IPS-NIHi7 (cell line): Measurements from ENCODE around the gene ZNF786.
"Not testable (repeated sequence)": the region's sequence is repeated elsewhere in the genome, so short reads cannot be mapped to it uniquely, and the experiment has no call there.

Source experiments
- DNase-seq: peaks from one replicate; pipeline ENCODE4 v3.0.0; 2012; ENCODE audit warnings: mixed read lengths; ENCODE audit errors: extremely low spot score

The ZNF786 gene

GRCh38 chr7:149077594-149077993 lies 12.9 kb downstream of the ZNF786 start:
- no peak for DNase-seq

DNA sequence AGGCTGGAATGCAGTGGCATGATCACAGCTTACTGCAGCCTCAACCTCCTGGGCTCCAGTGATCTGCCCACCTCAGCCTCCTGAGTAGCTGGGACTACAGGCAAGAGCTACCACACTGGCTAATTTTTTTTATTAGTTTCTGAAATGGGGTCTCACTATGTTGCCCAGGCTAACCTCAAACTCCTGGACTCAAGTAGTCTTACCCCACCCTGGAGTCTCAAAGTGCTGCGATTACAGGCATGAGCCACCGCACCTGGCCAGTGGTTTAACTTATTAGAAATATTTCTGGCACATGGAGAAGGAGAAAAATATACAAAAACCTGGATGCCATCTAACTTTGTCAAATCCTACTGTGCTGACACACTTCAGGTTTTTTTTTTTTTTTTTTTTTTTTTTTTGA lies 15.2 kb downstream of the ZNF786 start:
- DNase-seq = no peak

DNA sequence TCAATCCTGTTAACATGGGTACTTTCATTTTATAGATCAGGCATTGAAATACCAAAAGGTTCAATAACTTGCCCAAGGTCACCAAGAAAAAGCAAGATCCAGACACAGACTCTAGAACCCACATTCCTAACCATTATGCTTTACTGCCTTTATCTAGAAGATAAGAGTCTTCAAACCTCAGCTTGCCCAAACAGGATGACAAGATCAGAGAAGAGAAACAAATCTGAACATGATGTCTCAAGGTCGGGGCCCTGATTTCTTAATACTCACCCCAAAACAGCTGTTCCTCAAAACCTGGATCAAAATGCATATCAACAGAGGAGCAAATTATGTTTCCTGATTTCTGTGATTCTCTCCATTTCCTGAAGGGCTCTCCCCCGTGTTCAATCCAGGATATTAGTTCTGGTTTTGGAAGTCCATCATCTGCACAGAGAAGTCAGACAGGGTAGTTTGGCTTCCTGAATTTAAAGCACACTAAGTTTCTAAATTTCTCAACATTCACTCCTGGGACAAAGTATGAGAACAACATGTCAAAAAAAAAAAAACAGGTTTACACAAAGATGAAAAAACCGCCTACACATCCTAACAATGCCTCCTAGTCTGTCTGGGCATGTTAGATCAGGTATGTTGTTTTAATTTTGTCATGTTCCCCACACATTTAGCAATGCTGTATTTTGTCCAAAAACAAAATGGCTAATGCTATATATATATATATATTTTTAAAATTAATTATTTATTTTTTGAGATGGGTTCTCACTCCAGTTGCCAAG lies 16.2 kb downstream of the ZNF786 start:
- no peak for DNase-seq

DNA sequence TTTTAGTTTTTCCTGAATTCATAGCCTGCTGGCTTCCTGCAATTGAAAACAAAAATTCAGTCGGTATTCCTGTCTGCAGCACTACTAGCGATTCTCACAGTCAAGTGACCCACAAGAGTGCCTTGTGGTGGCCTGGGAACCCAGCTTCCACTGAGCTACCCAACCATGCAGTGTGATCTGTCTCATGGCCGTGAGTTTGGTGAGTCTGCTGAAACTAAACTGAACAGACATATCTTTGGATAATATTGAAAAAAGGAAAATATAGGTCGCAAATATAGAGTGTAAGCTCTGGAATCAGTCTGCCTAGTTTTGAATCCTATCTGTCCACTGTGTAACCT lies 18.1 kb downstream of the ZNF786 start:
- no peak for DNase-seq

DNA sequence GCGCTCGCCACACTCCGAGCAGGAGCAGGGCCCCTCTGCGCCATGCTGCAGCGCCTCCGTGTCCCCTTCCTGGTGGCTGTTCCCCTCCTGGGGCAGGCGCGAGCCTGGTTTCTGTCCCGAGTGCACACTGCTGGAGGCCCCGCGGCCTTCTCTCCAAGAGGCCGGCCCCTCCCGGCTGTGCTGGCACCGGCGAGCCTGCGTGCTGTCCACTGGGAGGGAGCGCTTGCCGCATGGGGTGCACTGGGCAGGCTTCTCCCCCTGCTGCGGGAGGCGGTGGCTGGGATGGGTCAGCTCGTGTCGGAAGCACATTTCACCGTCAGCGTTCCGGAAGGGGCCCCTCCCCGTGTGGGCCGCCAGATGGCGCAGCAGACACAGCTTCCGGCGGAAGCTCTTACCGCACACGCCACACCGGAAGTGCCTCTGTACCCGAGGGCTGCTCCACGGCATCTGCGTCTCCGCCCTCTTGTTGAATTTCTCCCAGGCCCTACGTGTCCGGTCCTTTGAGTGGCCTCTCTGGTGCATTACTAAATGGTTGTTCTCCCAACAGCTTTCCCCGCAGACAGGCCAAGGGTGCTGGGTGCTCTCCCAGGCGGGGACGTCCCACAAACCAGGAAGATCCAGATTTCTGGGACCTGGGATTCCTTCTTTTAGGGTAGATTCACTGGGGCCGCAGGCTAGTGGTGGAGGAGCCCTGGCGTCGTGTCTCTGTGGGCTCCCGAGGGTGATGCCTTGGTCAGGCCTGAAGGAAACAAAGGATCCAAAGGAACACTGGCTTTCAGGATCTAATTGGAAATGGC lies 18.7 kb downstream of the ZNF786 start:
- peak; percentile 86 for DNase-seq

DNA sequence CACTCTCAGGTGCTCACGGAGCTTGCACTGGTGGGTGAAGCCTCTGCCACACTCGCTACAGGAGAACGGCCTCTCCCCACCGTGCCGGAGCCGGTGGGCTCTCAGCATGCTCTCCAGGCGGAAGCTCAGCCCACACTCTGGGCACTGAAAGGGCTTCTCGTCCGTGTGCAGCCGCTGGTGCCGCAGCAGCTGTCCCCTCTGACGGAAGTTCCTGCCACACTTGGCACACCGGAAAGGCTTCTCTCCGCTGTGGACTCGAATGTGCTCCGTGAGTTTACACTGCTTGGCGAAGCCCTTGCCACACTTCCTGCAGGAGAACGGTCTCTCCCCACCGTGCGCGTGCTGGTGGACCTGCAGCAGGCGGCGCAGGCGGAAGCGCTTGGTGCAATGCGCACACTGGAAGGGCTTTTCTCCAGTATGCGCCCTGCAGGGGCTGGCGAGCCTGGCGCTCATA lies 19.3 kb downstream of the ZNF786 start:
- DNase-seq = no peak

DNA sequence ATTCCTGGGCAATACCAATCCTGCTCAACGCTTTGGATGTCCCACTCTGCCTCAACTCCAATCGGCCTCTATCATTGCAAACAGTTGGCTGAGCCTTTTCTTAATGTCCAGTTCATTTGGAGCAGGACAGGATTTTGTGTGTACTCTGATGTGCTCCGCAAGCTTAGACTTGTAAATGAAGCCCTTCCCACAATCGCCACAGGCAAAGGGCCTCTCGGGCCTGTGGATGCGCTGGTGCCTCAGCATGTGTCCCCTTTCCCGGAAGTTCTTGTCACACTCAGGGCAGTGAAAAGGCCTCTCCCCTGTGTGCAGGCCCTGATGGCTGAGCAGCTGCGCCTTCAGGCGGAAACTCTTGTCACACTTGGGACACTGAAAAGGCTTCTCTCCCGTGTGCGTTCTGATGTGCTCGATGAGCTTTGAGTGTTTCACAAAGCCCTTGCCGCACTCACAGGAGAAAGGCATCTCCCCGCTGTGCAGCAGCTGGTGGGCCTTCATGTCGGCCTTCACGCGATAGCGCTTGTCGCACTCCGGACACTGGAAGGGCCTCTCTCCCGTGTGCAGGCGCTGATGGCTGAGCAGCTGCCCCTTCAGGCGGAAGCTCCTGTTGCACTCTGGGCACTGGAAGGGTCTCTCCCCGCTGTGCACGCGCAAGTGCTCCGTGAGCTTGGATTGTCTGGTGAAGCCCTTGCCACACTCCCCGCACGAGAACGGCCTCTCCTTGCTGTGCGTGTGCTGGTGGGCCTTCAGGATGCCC lies 20.0 kb downstream of the ZNF786 start:
- no peak for DNase-seq

- DNase-seq = no peak
Observed at GRCh38 chr7:149067869-149068268, 22.6 kb downstream of the ZNF786 start.

GRCh38 chr7:149063476-149063875 lies 27.0 kb downstream of the ZNF786 start:
- no peak for DNase-seq

- DNase-seq = not testable (repeated sequence)
Observed at GRCh38 chr7:149062217-149062899, 28.2 kb downstream of the ZNF786 start.

GRCh38 chr7:149060156-149060555 lies 30.4 kb downstream of the ZNF786 start:
- no peak for DNase-seq

DNA sequence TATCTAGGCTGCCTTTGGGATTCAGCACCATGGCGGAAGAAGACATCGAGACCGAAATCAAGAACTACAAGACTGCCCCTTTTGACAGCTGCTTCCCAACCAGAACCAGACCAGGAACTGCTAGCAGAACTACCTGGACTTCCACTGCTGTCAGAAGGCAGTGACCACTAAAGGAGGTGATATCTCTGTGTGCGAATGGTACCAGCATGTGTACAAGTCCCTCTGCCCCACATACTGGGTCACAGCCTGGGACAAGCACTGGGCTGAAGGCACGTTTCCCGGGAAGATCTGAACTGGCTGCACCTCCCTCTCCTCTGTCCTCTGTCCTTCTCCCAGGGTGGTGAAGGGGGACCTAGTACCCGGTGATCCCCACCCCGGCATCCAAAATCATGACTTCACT lies 36.6 kb downstream of the ZNF786 start:
- no peak for DNase-seq

GRCh38 chr7:149053384-149053783 lies 37.1 kb downstream of the ZNF786 start:
- DNase-seq = no peak

DNA sequence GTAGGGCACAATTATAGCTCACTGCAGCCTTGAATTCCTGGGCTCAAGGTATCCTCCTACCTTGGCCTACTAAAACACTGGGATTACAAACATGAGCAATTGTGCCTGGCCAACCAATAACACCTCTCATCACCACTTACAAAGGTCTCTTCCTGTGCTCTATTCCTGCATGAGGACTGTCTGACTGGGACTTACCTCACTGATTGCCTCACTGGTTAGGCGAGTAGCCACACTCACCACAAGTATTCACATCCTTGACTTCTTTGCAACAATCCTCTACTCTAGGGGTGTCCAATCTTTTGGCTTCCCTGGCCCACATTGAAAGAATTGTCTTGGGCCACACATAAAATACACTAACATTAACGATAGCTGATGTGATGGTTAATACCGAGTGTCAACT lies 39.6 kb downstream of the ZNF786 start:
- DNase-seq = no peak

DNA sequence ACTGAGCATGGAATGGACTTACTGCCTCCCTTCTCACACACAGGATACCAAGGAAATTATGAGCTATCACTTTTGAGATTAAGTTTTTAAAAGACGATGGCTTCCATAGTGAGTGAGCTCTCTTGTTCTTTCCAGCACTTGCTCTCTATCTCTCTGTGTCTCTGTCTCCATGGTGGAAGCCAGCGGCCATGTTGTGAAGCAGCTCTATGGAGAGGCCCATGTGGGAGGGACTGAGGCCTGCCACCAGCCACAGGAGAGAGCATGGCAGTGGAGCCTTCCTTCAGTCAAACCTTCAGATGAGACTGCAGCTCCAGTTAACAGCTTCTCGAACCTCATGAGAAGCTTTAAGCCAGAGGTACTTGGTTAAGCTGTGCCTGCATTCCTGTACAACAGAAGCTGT lies 41.7 kb downstream of the ZNF786 start:
- DNase-seq = no peak

DNA sequence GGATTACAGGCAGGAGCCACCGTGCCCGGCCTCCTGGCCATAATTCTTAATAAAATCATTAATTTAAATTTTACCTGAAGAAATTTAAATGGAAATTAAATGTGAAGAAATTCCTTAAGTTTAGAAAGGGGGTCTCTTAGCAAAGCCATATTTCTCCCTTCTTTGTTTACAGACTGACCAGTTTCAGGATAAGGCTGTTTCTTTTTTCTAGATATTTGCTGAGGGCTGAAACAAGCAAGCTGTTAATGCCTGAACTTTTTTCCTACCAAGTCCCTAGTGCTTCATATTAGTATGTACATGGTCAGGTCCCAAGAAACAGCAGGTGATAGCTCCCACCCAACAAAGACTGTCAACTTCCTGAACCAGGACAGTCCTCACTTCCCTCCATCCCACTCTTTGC lies 44.1 kb downstream of the ZNF786 start:
- no peak for DNase-seq

- DNase-seq = no peak
Observed at GRCh38 chr7:149043936-149044335, 46.6 kb downstream of the ZNF786 start.

DNA sequence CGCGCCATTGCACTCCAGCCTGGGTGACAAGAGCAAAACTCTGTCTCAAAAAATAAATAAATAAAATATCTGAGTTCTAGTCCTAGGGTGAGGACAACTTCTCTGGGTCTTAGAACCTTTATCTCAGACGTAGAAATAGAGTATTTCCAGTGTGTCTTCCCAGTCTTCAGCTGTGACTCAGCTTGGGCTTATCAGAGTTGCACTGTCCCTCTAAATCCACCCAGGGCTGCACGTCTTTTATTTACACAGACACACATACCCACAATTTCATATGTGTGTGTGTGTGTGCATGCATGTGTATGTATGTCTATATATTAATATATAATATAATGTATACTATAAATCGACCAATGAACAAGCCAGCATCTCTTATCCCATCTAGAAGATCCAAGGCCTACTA lies 49.2 kb downstream of the ZNF786 start:
- DNase-seq = no peak

- DNase-seq = not testable (repeated sequence)
Observed at GRCh38 chr7:149038641-149039040, 51.9 kb downstream of the ZNF786 start.

DNA sequence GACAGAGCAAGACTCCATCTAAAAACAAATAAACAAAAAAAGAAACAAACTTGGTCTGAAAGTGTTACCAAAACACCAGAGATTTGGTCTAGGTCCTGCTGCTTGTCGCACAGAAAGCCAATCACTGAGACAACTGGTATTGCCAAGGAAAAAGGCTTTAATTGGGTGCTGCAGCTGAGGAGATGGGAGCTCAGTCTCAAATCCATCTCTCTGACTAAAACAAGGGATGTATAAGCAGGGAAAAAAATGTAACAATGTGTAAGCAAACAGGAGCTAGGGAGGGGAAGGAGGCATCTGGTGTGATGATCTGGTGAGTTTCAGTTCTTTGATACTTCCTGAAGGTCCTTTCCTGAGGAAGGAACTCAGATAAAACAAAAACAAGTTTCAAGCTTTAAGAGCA lies 53.8 kb downstream of the ZNF786 start:
- DNase-seq = no peak

DNA sequence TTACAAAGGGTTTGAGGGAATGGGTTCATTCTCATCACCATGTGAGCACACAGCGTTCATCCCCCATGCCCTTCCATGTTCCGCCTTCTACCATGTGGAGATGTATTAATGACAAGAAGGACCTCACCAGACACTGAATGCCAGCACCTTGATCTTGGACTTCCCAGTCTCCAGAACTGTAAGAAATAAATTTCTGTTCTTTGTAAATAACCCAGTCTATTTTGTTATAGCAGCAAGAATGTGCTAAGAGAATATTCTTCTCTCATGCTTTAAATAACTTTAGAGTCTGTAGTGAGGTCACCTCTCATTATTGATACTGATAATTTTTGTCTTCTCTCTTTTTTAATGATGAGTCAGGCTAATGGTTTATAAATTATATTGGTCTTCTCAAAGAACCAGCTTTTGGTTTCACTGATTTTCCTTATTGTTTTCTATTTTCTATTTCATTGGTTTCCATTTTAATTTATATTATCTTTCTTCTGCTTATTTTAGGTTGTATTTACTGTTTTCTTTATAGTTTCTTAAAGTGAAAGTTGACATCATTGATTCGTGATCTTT lies 59.1 kb downstream of the ZNF786 start:
- no peak for DNase-seq

- not testable (repeated sequence) for DNase-seq
Observed at GRCh38 chr7:149030439-149030838, 60.1 kb downstream of the ZNF786 start.
